ENCODE results near the gene ARHGAP6.

The ARHGAP6 gene

GRCh38 chrX:11111947-11112346 lies 553.8 kb downstream of the ARHGAP6 start:
- no peak for DNase-seq (ENCODE audit: low read depth, low spot score)

DNA sequence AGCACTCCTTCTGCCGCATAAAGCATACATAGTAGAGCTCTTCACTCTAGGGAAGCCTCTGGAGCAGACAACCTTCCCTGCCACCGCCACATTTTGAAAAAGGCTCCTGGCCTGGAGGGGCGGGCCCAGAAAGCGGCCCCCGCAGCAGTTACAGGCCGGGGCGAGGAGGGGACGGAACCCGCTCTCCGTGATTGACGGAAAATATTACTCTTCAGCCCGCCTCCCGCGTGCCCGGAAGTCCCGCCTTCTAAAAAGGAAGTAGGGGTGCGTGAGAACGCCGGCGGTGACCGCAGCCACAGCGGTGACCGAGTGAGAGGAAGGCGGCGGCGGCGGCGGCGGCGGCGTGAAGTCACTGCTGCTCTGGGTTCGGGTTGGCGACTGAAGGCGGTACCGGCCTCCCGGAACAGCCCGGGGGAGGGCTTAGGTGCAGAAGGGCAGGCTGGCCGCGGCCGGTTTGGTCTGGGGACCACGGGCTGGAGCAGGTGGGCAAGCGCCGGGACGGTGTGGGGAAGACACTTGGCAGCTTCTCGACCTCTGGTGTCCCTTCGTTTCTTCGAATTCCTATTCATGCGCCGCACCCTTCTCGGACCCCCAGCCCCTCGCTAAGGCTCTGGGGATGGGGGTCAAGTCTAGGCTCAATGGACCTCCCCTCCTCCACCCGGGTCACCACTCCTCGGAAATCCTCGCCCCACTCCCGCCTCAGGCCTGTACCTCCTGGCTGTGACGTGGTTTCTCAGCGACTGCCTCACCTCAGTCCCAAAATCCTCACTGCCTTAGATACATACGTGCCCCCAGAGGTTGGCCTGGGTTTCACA lies 554.5 kb downstream of the ARHGAP6 start, which contains the start of gene HCCS:
Gene HCCS (plus strand): TSS at position 296 of the 815 bp plus-strand sequence. CDS start 729 bp downstream, outside the sequence.
- DNase-seq (ENCODE audit: low read depth, low spot score): peak; percentile 73

GRCh38 chrX:11109968-11110367 lies 555.8 kb downstream of the ARHGAP6 start:
- no peak for DNase-seq (ENCODE audit: low read depth, low spot score)

- no peak for DNase-seq (ENCODE audit: low read depth, low spot score)
Measured at GRCh38 chrX:11108253-11108941, 557.3 kb downstream of the ARHGAP6 start.

- DNase-seq (ENCODE audit: low read depth, low spot score): no peak
Measured at GRCh38 chrX:11105080-11105479, 560.6 kb downstream of the ARHGAP6 start.

DNA sequence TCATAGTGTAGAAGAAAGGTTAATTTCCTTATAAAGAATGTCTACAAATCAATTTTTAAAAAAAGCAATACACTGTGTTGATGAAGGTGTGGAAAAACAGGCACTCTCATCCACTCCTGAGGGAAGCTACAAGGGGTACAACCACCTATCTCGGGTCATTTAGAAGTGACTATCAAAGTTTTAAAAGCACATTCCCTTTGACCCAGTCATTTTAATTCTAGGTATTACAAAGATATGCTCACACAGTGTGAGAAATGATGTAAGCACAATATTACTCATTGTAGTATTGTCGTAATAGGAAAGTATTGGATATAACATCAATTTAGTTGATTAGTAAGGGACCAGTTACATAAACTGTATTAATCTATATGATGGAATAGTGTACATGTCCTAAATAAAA lies 562.0 kb downstream of the ARHGAP6 start:
- DNase-seq (ENCODE audit: low read depth, low spot score): no peak

DNA sequence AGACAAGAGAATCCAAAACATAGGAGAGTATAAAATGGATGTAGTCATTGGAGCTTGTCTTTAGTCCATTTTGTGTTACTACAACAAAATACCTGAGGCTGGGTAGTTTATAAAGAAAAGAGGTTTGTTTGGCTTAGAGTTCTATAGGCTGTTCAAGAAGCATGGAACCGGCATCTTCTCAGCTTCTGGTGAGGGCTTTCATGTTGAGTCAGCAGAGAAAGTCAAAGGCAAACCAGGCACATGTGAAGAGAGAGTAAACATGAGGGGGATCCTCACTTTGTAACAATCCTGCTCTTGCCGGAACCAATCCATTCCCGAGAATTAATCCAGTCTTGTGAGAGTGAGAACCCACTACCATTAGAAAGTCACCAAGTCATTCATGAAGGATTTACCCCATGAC lies 562.7 kb downstream of the ARHGAP6 start:
- DNase-seq (ENCODE audit: low read depth, low spot score): no peak

GRCh38 chrX:11100281-11101035 lies 565.3 kb downstream of the ARHGAP6 start:
- DNase-seq (ENCODE audit: low read depth, low spot score): no peak

GRCh38 chrX:11099465-11099864 lies 566.3 kb downstream of the ARHGAP6 start:
- DNase-seq (ENCODE audit: low read depth, low spot score): no peak

DNA sequence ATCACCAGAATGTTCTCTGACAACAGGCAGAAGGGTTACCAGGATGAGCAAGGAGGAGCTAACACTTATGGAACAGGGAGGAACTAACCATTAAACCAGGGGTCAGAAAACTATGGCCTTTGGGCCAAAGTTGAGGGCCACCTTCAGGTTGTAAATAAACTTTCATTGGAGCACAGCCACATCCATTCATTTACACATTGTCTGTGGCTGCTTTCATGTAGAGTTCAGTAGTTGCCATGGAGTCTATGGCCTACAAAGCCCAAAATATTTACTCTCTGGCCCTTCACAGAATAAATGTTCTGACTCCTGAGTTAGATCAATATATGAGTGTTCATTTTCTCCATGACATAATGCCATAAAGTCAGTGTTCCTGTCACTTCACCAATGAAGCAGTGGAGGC lies 567.8 kb downstream of the ARHGAP6 start:
- no peak for DNase-seq (ENCODE audit: low read depth, low spot score)

- DNase-seq (ENCODE audit: low read depth, low spot score): no peak
Measured at GRCh38 chrX:11089802-11090201, 575.9 kb downstream of the ARHGAP6 start.
